HG03025 (cell line): ENCODE data around the gene BMERB1.
"Not testable (repeated sequence)": the region's sequence is repeated elsewhere in the genome, so short reads cannot be mapped to it uniquely, and the experiment has no call there.

Source experiments
- ATAC-seq: cut with Tn5 transposase; IDR thresholded peaks from one replicate; pipeline ENCODE4 v1.9.1; 2021; ENCODE audit warnings: mild to moderate bottlenecking, moderate library complexity; ENCODE audit not compliant: unreplicated experiment, low FRiP score

The BMERB1 gene

DNA sequence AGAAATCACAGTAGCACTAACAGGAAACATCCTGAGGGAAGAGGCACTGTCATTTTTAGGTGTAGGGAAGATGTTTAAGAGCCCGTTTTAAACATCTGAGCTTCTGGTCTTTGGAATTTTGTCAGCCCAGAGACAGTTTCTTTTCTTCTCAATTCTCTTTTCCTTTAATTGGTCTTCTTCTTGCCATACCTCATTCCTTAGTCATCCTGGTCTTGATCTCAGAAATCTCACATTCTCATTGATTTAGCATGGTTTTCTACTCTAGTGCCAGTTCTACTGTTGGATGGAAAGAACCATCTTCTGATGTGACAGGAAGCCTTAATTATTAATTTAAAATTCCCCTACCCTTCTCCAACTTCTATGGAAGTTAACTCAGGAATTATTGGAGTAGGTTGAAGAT, 25.4 kb downstream of the BMERB1 start:
- ATAC-seq = no peak

DNA sequence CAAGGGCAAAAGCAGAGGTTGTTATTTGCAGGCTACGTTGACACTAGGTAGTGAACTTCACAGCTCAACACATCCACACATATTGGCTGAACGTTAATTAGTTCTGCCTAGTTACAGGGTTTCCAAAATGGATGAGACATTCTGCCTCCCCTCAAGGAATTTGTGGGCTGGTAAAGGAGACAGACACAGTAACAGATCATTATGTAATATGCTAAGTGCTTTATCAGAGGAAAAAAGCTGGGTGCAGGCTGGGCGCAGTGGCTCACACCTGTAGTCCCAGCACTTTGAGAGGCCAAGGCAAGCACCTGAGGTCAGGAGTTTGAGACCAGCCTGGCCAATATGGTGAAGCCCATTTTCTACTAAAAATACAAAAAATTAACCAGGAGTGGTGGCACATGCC, 26.2 kb downstream of the BMERB1 start:
- no peak for ATAC-seq

DNA sequence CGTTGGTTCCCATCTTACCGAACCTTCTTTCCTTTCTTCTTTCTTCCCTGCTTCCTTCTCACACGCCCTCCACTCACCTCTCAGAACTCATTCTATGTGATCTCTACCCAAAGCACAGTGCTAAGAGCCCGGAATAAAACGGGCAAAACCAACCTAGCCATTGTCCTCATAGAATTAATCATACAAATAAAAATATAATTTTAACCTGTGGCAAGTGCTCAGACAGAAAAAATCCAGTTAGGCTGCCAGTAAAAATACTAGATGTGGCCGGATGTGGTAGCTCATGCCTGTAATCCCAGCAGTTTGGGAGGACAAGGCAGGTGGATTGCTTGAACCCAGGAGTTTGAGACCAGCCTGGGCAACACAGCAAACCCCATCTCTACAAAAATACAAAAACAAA, 27.0 kb downstream of the BMERB1 start:
- ATAC-seq = no peak

DNA sequence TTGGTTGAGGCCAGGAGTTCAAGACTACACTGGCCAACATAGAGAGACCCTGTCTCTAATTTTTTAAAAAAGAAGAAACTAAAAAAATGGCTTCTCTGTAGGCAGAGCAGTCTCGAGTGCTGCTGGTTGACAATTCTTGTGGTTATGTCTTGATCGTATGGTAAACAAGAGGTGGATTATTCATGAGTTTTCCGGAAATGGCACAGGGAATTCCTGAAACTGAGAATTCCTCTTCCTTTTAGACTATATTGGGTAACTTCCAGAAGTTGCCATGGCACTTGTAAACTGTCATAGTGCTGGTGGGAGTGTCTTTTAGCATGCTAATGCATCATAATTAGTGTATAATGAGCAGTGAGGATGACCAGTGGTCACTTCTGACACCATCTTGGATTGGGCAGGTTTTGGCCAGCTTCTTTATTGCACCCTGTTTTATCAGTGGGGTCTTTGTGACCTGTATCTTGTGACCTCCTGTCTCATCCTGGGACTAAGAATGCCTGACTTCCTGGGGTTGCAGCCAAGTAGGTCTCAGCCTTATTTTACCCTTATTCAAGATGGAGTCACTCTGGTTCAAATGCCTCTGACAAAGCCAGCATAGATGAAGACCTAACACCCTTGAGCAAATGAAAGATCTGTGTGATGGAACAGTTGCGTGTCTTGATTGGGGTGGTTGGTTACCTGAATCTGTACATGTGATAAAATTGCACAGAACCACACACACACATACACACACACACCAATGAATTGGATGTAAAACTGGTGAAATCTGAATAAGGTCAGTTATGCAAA, 30.2 kb downstream of the BMERB1 start:
- ATAC-seq = no peak

DNA sequence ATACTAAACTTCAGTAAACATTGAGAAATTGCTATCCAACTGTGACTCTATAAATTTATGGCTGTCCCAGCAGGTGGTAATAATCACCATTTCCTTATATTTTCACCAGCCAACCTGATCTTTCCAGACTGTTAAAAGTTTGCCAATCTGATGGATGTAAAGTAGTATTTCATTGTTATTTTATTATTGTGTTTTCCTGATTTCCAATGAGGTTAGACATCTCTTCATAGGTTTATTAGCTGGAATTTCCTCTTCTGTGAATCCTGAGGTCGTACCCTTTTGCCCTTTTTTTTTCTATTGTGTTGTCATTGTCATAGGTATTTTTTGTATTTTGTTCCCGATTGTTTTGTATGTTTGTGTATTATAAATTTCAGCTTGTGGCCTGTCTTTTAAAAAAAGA, 31.7 kb downstream of the BMERB1 start:
- ATAC-seq = no peak

DNA sequence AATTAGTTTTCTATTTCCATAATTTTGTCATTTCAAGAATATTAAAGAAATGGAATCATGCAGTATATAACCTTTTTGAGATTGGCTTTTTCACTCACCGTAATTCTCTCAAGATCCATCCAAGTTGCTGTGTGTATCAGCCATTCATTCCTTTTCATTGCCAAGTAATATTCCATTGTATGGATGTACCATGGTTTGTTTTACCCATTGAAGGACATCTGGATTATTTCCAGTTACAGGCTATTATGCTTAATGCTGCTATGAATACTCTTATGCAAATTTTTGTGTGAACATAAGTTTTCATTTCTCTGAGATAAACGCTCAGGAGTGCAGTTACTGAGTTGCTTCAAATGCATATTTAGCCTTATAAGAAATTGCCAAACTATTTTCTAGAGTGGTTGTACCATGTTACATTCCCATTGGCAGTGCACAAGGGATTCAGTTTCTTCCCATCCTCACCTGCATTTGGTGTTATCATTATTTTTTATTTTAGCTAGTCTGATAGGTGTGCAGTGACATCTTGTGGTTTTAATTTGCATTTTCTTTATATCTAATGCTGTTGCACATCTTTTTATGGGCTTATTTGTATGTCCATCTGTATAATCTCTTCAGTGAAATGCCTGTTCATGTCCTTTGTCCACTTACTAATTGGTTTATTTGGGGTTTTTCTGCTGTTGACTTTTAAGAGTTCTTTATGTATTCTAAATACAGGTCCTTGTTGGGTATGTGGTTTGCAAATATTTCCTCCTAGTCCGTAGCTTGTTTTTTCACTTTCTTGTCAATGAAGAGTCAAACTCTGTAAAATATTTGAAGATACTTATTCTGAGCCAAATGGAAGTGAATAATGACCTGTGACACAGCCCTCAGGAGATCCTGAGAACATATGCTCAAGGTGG, 32.7 kb downstream of the BMERB1 start:
- ATAC-seq = no peak

DNA sequence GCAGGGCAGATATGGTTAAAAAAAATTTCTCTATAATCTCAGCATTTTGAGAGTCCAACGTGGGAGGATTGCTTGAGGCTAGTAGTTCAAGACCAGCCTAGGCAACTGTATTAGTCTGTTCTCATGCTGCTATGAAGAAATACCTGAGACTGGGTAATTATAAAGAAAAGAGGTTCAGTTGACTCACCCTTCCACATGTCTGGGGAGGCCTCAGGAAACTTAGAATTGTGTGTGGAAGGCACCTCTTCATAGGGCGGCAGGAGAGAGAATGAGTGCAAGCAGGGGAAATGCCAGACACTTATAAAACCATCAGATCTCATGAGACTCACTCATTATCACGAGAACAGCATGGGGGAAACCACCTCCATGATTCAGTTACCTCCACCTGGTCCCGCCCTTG, 42.6 kb downstream of the BMERB1 start:
- ATAC-seq = not testable (repeated sequence)

DNA sequence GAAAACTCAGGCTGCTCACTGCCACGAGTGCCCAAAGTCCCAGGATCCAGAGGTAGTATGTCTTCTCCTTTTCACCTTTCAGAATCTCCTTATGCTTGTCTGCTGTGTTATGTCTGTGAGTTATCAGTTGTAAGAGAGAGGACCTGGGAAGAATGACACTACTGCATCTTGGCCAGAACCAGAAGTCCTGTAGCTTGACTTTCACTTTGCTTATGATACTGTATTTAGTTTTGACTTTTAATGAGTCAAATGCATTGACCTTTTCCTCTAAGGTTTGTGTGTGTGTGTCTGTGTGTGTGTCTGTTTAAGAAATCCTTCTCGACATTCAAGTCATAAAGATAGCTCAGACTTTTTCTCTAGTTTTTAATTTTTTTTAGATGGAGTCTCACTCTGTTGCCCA, 43.4 kb downstream of the BMERB1 start:
- no peak for ATAC-seq

DNA sequence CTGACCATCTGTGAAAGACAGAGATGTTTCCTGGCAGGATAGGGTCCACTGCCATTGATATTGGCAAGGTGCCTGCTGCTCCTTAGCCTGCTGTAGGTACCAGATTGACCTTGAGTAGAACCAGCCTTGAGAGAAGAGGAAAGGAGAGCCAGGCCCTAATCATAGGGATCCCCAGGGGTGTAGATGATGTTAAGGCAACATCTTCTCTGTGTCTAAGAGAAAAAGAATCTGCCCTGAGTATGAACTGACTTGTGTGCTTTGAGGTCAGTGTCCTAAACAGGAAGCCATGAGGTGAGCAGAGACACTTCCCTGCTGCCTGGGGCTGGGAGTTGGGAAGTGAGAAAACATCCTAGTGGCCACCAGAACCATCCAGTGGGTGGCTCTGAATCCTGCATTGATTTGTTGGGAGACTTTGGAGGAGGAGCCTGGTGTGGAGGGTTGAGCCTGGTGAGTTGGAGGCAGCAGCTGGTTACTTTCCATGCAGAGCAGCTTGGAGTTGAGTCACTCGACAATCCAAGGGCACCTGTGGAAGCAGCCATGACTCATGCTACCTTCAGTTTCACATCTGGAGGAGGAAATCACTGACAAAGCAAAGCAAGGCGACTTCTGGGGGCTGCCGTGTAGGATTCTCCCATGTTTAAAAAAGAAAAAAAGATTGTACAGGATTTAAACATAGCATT, 47.8 kb downstream of the BMERB1 start:
- no peak for ATAC-seq

DNA sequence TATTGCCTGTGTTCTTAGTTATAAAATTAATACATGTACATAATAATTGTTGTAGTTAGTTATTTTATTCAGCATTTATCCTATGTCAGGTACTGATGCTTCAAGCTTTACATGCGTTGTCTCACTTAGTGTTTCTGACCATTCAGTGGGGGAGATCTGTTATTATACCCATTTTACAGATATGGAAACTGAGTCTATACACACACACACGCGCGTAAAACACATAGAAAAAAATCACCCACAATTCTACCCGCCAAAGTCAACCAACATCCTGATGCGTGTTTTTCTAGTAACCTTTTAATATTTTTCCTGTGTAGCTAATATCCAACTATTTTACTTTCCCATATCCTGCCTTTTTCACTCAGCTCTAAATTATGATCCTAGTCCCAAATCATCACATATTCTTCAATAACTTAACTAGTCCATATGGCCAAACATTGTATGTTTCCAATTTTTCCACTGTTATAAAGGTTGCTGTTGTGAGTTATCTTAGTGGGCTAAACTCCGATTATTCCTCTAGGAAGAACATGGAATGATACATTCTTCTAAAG, 48.4 kb downstream of the BMERB1 start:
- ATAC-seq = no peak

DNA sequence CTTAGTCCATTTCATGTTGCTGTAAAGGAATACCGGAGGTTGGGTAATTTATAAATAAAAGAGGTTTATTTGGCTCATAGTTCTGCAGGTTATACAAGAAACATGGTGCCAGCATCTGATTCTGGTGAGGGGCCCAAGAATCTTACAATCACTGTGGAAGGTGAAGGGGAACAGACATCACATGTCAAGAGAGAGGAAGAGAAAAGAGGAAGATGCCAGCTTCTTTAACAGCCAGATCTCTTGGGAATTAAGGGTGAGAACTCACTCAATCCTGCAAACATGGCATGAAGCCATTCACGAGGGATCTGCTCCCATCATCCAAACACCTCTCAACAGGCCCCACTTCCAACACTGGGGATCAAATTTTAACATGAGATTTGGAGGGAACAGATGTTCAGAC, 49.5 kb downstream of the BMERB1 start:
- no peak for ATAC-seq

DNA sequence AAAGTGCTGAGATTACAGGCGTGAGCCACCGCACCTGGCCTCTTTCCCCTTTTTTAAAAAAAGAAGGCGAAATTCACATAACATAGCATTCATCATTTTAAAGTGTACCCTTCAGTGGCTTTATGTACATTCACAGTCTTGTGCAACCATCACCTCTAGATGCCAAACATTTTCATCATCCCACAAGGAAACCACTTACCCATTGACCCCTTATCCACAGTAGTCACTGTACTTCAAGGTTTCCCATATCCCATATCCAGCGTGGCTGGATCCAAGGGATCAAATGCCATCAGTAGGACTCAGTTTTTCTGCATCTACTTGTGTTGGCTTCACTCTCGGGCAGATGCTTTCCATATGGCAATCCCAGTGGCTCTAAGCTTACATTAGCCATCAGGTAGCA, 50.3 kb downstream of the BMERB1 start:
- no peak for ATAC-seq

DNA sequence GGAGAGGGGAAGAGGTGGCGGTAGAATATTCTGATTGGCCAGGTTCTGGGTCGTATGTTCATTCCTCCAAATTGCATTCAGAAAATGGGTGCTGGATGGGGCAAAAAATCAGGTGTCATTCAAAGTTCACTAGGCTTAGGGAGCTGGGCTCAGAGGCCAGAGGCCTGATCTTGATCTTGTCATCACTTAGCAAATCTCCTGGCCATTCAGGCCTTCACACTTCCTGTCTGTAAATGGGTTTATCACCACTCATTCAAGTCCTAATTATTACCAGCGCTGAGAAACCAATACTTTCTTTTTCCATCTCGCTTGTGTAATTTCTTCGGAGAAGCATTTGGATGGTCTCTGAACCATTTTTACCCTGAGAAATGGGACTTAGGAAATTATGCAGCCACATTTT, 50.8 kb downstream of the BMERB1 start:
- ATAC-seq = no peak

DNA sequence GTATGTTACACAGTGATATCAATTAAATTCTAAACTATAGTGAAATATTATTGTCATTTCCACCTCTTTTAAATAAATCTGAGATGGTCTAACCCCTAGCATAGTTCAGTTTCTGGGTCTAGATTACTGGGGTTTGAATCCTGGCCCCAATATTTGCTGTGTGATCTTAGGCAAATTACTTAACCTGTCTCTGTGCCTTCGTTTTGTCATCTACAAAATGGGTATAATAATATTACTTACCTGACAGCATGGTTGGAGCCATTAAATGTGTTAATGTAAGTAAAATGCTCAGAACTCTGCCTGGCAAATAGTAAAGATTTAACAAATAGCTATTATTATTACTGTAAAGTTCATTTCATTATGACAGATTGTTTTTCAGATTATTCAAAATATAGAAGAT, 52.3 kb downstream of the BMERB1 start:
- ATAC-seq = no peak

DNA sequence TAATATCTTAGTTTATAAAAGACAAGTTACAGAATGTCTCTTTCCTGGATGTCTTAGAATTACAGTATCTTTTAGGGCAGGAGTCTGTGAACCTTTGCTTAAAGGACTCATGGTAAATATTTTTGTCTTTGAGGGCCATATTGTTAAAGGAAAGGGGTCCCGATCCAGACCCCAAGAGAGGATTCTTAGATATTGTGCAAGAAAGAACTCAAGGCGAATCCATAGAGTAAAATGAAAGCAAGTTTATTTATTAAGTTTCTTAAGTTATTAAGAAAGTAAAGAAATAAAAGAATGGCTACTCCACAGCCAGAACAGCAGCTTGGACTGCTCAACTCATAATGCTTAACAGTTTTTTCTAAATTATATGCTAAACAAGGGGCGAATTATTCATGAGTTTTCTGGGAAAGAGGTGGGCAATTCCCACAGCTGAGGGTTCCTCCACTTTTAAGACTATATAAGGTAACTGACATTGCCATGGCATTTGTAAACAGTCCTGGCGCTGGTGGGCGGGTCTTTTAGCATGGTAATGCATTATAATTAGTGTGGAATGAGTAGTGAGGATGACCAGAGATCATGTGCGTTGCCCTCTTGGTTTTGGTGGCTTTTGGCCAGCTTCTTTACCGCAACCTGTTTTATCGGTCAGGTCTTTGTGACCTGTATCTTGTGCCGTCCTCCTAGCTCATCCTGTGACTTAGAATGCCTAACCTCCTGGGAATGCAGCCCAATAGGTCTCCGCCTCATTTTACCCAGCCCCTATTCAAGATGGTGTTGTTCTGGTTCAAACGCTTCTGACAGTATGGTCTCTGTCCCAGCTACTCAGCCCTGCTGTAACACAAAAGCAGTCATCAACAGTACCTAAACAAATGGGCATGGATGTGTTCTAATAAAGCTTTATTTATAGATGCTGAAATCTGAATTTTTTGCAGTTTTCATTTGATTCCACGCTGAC, 53.2 kb downstream of the BMERB1 start:
- ATAC-seq = no peak

DNA sequence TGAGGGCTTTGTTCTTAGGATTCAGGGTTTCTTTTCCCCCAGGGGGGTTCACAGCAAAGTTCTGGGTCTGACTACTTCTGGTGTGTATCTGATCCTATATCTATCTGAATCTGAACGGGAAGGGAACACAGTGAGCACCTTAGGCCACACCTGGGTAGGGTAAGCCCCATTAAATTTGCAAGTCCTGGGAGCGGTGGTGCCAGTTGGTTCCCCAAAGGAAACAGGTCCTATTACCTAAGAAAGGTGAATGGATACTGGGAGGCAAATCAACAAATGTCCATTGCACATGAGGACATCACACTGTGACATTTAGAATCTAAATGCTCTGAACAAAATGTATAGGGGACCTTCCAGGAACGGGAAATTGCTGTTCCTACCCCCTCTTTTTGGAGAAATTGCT, 54.6 kb downstream of the BMERB1 start:
- no peak for ATAC-seq

DNA sequence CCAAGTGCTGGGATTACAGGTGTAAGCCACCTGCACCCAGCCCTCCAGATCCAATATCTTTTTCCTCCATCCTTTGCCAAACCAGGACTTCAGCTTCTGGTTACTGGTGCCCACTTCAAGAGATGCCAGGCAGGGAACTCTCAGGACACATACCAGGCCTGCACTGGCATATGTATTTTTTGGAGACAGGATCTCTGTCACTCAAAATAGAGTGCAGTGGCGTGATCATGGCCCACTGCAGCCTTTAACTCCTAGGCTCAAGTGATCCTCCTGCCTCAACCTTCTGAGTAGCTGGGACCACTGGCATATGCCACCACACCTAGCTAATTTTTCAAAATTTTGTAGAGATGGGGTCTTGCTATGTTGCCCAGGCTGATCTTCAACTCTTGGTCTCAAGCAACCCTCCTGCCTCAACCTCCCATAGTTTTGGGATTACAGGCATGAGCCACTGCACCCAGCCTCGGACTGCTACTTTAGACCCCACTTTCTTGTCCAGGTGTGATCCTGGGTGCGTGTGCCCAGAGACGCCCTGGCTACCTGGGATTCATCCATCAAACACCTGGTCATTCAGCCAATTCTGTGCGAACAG, 55.8 kb downstream of the BMERB1 start:
- no peak for ATAC-seq

DNA sequence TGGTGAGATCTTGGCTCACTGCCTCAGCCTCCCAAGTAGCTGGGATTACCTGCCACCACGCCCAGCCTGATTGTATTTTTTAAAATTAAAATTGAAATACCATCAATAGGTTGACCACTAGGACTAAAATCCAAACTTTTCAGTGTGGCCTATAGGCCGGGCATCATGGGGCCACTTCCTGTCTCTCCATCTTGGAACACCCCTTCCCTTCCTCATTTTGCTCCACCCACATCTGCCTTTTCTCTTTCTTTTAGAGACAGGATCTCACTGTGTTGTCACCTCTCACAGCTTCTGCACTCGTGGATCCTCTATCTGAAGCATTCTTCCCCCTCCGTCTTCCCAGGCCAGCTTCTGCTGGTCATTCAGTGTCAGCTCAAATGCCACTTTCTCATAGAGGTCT, 57.0 kb downstream of the BMERB1 start:
- ATAC-seq = no peak

DNA sequence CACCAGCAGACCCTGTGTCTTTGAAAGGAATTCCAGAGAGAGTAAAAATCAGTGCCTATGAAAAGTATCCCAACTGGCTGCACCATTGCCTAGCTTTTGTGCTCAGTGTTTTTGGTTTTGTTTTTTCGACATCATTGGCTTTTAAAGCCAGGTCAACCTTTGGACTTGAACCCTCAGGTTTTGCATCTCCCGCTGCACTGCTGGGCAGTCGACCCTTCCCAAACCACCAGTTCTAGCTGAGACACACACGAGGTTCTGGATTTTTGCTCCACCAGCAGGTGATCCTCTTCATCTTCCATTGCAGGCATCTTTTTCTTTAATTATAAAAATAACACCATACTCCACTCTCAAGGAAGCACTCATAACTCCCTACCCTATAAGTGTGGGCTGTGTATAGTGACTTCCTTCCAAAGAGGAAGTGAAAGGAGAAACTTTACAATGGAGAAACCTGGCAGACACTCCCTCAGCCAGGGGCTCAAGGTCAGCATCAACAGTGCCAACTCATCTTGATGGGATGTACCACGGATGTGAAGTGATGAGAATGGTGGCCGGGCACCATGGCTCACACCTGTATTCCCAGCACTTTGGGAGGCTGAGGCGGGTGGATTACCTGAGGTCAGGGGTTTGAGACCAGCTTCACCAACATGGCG, 57.8 kb downstream of the BMERB1 start:
- no peak for ATAC-seq
